A549 (cell line): ENCODE measurements around the gene CLCF1. TPM values are rescaled to one million over a fixed set of nuclear protein-coding genes. Genes with fewer than 3 reads are reported as not detected.

ENCODE experiments used
- ATAC-seq, 2 experiments: fragments of 200-7000 bp in 1 of 2; fragments of >200 bp in 1 of 2; cut with Nextera tagmentation in 1 of 2; cut with Tn5 transposase in 1 of 2; 3 replicates each; pipeline versions ENCODE4 v1.8.0 to v1.9.1; 2018 to 2020; ENCODE audit warnings: mild to moderate bottlenecking in 1 of 2, moderate library complexity in 1 of 2
- CTCF ChIA-PET: fragments of 300-600 bp; sonication (Branson Sonifier 250); formaldehyde crosslinking; extraction: SDS; loops from one replicate; lab custom pipeline; 2021; ENCODE audit warnings: antibody characterized with exemption, inconsistent platforms; lab: Yijun Ruan, JAX
- POLR2A ChIA-PET: fragments of 350-600 bp; formaldehyde crosslinking; extraction: SDS; loops from one replicate; lab custom pipeline; 2021; ENCODE audit warnings: antibody characterized with exemption, inconsistent platforms; lab: Yijun Ruan, JAX
- DNase-seq, 2 experiments: peaks; one replicate each; pipeline versions ENCODE4 v3.0.0 to v3.0.0-alpha.2; 2011 to 2016; ENCODE audit warnings: low read depth in 1 of 2, low spot score in 1 of 2
- FAIRE-seq: peaks from 2 replicates; lab custom pipeline; 2011; peaks lifted over from hg19 to GRCh38; lab: Jason Lieb, UNC
- H3K27ac ChIP-seq, 2 experiments: fragments of >200 bp; sonication (Bioruptor Twin); formaldehyde crosslinking; 3 replicates each; pipeline ENCODE4 v1.5.1; 2016 to 2017
- H3K4me1 ChIP-seq: fragments of >200 bp; sonication (Bioruptor Twin); formaldehyde crosslinking; 3 replicates; pipeline ENCODE4 v1.6.1; 2016
- H3K4me2 ChIP-seq: fragments of >200 bp; sonication (Bioruptor Twin); formaldehyde crosslinking; 3 replicates; pipeline ENCODE4 v1.6.1; 2016
- H3K4me3 ChIP-seq: fragments of >200 bp; sonication (Bioruptor Twin); formaldehyde crosslinking; 3 replicates; pipeline ENCODE4 v1.5.1; 2016
- H3K9me3 ChIP-seq: fragments of >200 bp; sonication (Bioruptor Twin); formaldehyde crosslinking; 3 replicates; pipeline ENCODE4 v1.6.1; 2016
- BCL3 ChIP-seq: fragments of >200 bp; sonication (Bioruptor Twin); formaldehyde crosslinking; IDR thresholded peaks from 3 replicates; pipeline ENCODE4 v1.6.1; 2016
- CHD4 ChIP-seq: fragments of 200-600 bp; sonication (generic); IDR thresholded peaks from 2 replicates; pipeline ENCODE4 v1.6.1; 2016; ENCODE audit warnings: antibody characterized with exemption, mild to moderate bottlenecking, borderline replicate concordance
- CTCF ChIP-seq: fragments of >200 bp; sonication (Bioruptor Twin); formaldehyde crosslinking; IDR thresholded peaks from 3 replicates; pipeline ENCODE4 v1.5.1; 2016
- EHMT2 ChIP-seq: fragments of 200-600 bp; sonication (generic); IDR thresholded peaks from 2 replicates; pipeline ENCODE4 v1.6.1; 2016; ENCODE audit warnings: antibody characterized with exemption, low read depth, mild to moderate bottlenecking, moderate library complexity
- ELK1 ChIP-seq: fragments of 150-350 bp; IDR thresholded peaks from 2 replicates; pipeline ENCODE4 v1.6.1; 2014; ENCODE audit warnings: low read depth, mild to moderate bottlenecking, low read length
- EP300 ChIP-seq, 2 experiments: fragments of >200 bp; sonication (Bioruptor Twin); formaldehyde crosslinking; IDR thresholded peaks; 2 replicates in 1 of 2; 3 replicates in 1 of 2; pipeline ENCODE4 v1.6.1; 2016 to 2017
- FOSL2 ChIP-seq, 2 experiments: fragments of 450-650 bp in 1 of 2; fragments of >200 bp in 1 of 2; sonication (Bioruptor Twin) in 1 of 2; formaldehyde crosslinking; IDR thresholded peaks; 2 replicates each; pipeline versions ENCODE4 v1.5.0 to v1.6.1; 2016 to 2020; ENCODE audit warnings: mild to moderate bottlenecking in 1 of 2, moderate library complexity in 1 of 2
- FOXS1 ChIP-seq: fragments of 250-450 bp; sonication (Bioruptor Pico); IDR thresholded peaks from 2 replicates; pipeline ENCODE4 v1.5.0; 2020; ENCODE audit warnings: mild to moderate bottlenecking, moderate library complexity
- HDAC2 ChIP-seq: fragments of 200-600 bp; sonication (generic); IDR thresholded peaks from 2 replicates; pipeline ENCODE4 v1.6.1; 2016
- HES2 ChIP-seq: fragments of >200 bp; sonication (Bioruptor Twin); formaldehyde crosslinking; IDR thresholded peaks from 2 replicates; pipeline ENCODE4 v1.6.1; 2016
- JUN ChIP-seq, 2 experiments: fragments of >200 bp; sonication (Bioruptor Twin); formaldehyde crosslinking; IDR thresholded peaks; 2 replicates in 1 of 2; 3 replicates in 1 of 2; pipeline ENCODE4 v1.6.1; 2016 to 2017
- JUNB ChIP-seq: fragments of >200 bp; sonication (Bioruptor Twin); formaldehyde crosslinking; IDR thresholded peaks from 2 replicates; pipeline ENCODE4 v1.6.1; 2016
- KDM1A ChIP-seq: fragments of 200-600 bp; sonication (generic); IDR thresholded peaks from 2 replicates; pipeline ENCODE4 v1.6.1; 2016; ENCODE audit warnings: low read depth, mild to moderate bottlenecking
- MAFK ChIP-seq: fragments of 450-650 bp; IDR thresholded peaks from 2 replicates; pipeline ENCODE4 v1.6.1; 2014; ENCODE audit not compliant: partially characterized antibody
- NPAS2 ChIP-seq: fragments of 250-450 bp; sonication (Bioruptor Pico); IDR thresholded peaks from 2 replicates; pipeline ENCODE4 v1.8.0; 2022; ENCODE audit warnings: mild to moderate bottlenecking, moderate library complexity, borderline replicate concordance
- PHF8 ChIP-seq: fragments of 200-600 bp; sonication (generic); IDR thresholded peaks from 2 replicates; pipeline ENCODE4 v1.6.1; 2016; ENCODE audit warnings: low read depth, mild to moderate bottlenecking, antibody characterized with exemption, moderate library complexity, borderline replicate concordance
- RAD21 ChIP-seq, 2 experiments: fragments of >200 bp in 1 of 2; sonication (Bioruptor Twin) in 1 of 2; formaldehyde crosslinking in 1 of 2; IDR thresholded peaks in 1 of 2; conservative IDR thresholded peaks in 1 of 2; 2 replicates in 1 of 2; 3 replicates in 1 of 2; pipeline ENCODE4 v1.6.1; 2012 to 2018; ENCODE audit warnings: inconsistent platforms in 1 of 2
- RARB ChIP-seq: fragments of 250-450 bp; sonication (Bioruptor Pico); IDR thresholded peaks from 2 replicates; pipeline ENCODE4 v1.8.0; 2021; ENCODE audit warnings: mild to moderate bottlenecking, moderate library complexity
- RCOR1 ChIP-seq: fragments of 150-350 bp; IDR thresholded peaks from 2 replicates; pipeline ENCODE4 v1.6.1; 2014; ENCODE audit warnings: antibody characterized with exemption, low read length, low read depth
- REST ChIP-seq: fragments of 200-600 bp; sonication (generic); IDR thresholded peaks from 2 replicates; pipeline ENCODE4 v1.6.1; 2016; ENCODE audit warnings: antibody characterized with exemption, mild to moderate bottlenecking, moderate library complexity
- RFX5 ChIP-seq: fragments of 450-650 bp; IDR thresholded peaks from 2 replicates; pipeline ENCODE4 v1.7.1; 2014; ENCODE audit warnings: antibody characterized with exemption, mild to moderate bottlenecking, moderate library complexity
- SMC3 ChIP-seq: fragments of >200 bp; sonication (Bioruptor Twin); formaldehyde crosslinking; IDR thresholded peaks from 3 replicates; pipeline ENCODE4 v1.6.1; 2018; ENCODE audit warnings: inconsistent platforms
- SREBF2 ChIP-seq: fragments of 450-650 bp; IDR thresholded peaks from 2 replicates; pipeline ENCODE4 v1.6.1; 2014; ENCODE audit warnings: mild to moderate bottlenecking, moderate library complexity
- TFCP2L1 ChIP-seq: fragments of 250-450 bp; sonication (Bioruptor Pico); IDR thresholded peaks from 2 replicates; pipeline ENCODE4 v1.5.0; 2021; ENCODE audit warnings: mild to moderate bottlenecking
- TP53 ChIP-seq: fragments of 250-450 bp; sonication (Bioruptor Pico); IDR thresholded peaks from 2 replicates; pipeline ENCODE4 v1.5.0; 2021; ENCODE audit warnings: mild to moderate bottlenecking, moderate library complexity
- WGBS: methylation state at CpG from one replicate; pipeline ENCODE4 v1.1.6; 2017; ENCODE audit errors: missing lambda C conversion rate; 5-methylcytosine and 5-hydroxymethylcytosine counted together
- polyA plus RNA-seq, 4 experiments: library from polyadenylated mRNA; depleted of rRNA in 3 of 4; stranded (reverse); fragments of >200 nt; fragmentation: RNase III in 1 of 4; extraction: RNeasy Plus Mini Kit Qiagen cat#74134 plus additional on column Dnase treatment in 1 of 4; gene quantifications; 2 replicates in 3 of 4; 3 replicates in 1 of 4; pipeline ENCODE4 v1.2.3, GENCODE V29; 2011 to 2017

The CLCF1 gene
- polyA plus RNA-seq, 2 of the 4 experiments (the other 2 are of a cell fraction): 23.9 to 31.0 TPM

GRCh38 chr11:67354075-67355022, 19.0 kb downstream of the CLCF1 start (continued):
- TF ChIP-seq EHMT2 (no peak), RARB (peak; percentile 43), RAD21 (conservative IDR thresholded peaks at IDR 0.05 in 1 of 2, IDR thresholded peaks at IDR 0.05 in 1 of 2) (0 out of 5 replicates have a peak, but pooled peaks of 1 of the 2 experiments have one; percentile 15), ELK1 (no peak)

- DNase-seq: peak; percentile 95 to 97
- TF ChIP-seq PHF8 (peak; percentile 47; the same call in 1 of the 2 replicates), JUNB (no peak), JUN (IDR thresholded peaks at IDR 0.05) (peak; percentile 70 to 93; a peak in 4 of 5 replicates), FOXS1 (CRISPR knock-in tag) (no peak), REST (no peak; the same call in 1 of the 2 replicates), HES2 (no peak), RFX5 (peak; percentile 44; the same call in 1 of the 2 replicates), TP53 (CRISPR knock-in tag) (no peak), TFCP2L1 (CRISPR knock-in tag) (no peak), EP300 (IDR thresholded peaks at IDR 0.05) (no peak), KDM1A (no peak), RCOR1 (no peak), HDAC2 (no peak), ELK1 (no peak), BCL3 (no peak), CTCF (no peak), SMC3 (no peak), SREBF2 (no peak), RAD21 (conservative IDR thresholded peaks at IDR 0.05 in 1 of 2, IDR thresholded peaks at IDR 0.05 in 1 of 2) (no peak), MAFK (no peak), FOSL2 (IDR thresholded peaks at IDR 0.05) (no peak), FOSL2 (CRISPR knock-in tag; IDR thresholded peaks at IDR 0.05) (peak; percentile 3; the same call in 1 of the 2 replicates), CHD4 (no peak), NPAS2 (CRISPR knock-in tag) (no peak)
Observed at GRCh38 chr11:67353317-67354074, 19.9 kb downstream of the CLCF1 start, which contains the start of gene POLD4. POLD4 (minus strand) TSS chr11:67353546; CDS start chr11:67353399, 147 bp downstream.

More at GRCh38 chr11:67353317-67354074, 19.9 kb downstream of the CLCF1 start, which contains the start of gene POLD4:
- 2% methylated on average over 26 of the region's 37 CpGs for WGBS
- H3K27ac ChIP-seq: peak within 1 kb of the TSS; percentile 93 to 98
- peak within 1 kb of the TSS; percentile 69 for H3K4me3 ChIP-seq
- no peaks in the 10 kb centered on the region for H3K9me3 ChIP-seq
- ChIA-PET CTCF (interaction anchor here (1.0 to 20.0 kb wide), 5 partner anchors 8 to 152 kb away, joined by 3 to 1913 read pairs (median 31); partner anchors contain the start of genes CLCF1, PITPNM1, PPP1CA and RAD9A), POLR2A (interaction anchor here (0.6 to 8.3 kb wide), 14 partner anchors 11 to 110 kb away, joined by 3 to 172 read pairs (median 4); partner anchors contain the start of genes CLCF1, PPP1CA, RAD9A and RPS6KB2)
- peaks cover 87% of the 10 kb centered on the region for H3K4me1 ChIP-seq
- no peak for FAIRE-seq
- H3K4me2 ChIP-seq: peak within 1 kb of the TSS; percentile 93
- ATAC-seq: peak; percentile 46 to 74
